Activated CD8-positive, alpha-beta memory T cell treated with anti-CD3 and anti-CD28 coated beads for 1 hour (primary cell): Measurements from ENCODE around the gene ECD.

Experiments used
- DNase-seq, 2 donors: peaks; one replicate each; pipeline ENCODE4 v3.0.0-alpha.2; 2020; ENCODE audit warnings: low read depth in 1 of 2; ENCODE audit errors: extremely low read depth in 1 of 2

Gene ECD

GRCh38 chr10:73099141-73099540 is 68.7 kb downstream of the ECD start:
- no peak for DNase-seq

- DNase-seq, result no peak
These were observed 70.5 kb downstream of the ECD start for GRCh38 chr10:73097305-73097670.

- DNase-seq, result peak; percentile 97
These were observed 71.1 kb downstream of the ECD start, which contains the start of gene P4HA1 for GRCh38 chr10:73096449-73097304. TSS of gene P4HA1 (minus strand) at chr10:73096866. CDS start at chr10:73074883, 21,983 bp downstream.

DNA sequence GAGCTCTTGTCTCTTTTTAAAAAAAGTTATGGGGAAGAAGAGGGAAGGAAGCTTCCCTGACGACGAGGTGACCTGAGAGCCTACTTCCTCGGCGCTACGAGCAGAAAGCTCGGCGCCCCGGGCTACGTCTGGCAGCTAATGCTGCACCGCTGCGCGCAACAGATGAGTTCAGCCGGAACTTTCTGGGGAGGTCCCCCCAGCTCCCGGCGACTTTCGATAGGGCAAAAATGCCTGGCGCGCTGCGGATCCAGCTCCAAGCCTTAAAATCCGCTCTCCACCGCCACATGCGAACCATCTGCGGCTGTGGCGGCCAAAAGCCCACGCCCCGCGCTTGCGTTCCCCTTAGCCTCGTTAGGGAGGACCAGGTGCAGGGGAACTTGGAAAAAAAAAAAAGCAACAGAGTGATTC is 71.8 kb downstream of the ECD start:
- peak; percentile 30 to 52 for DNase-seq

GRCh38 chr10:73095481-73096021 is 72.3 kb downstream of the ECD start:
- peak in 1 of 2 donors; percentile 10 for DNase-seq

DNA sequence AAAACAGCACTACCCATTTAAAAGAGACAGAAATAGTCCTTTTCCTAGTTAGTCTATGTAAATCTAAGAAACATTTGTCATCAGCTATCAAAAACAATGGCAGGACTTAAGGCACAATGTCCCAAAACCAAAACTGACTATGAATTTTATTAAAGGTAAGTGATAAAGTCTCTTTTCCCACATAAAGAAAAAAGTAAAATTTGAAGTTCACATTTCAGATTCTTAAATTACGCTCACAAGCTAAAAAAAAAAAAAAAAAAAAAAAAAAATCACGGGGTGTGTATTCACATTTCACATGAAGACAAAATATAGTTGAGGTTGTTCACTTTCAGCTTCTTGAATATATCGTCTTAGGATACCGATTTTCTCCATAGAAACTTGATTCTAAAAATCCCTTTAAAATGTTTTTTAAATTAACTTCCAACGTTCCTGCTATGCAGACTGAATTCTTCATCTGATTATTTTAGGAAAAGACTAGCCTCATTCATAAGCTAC is 72.8 kb downstream of the ECD start:
- no peak for DNase-seq

GRCh38 chr10:73093922-73094850 is 73.6 kb downstream of the ECD start:
- no peak for DNase-seq

DNA sequence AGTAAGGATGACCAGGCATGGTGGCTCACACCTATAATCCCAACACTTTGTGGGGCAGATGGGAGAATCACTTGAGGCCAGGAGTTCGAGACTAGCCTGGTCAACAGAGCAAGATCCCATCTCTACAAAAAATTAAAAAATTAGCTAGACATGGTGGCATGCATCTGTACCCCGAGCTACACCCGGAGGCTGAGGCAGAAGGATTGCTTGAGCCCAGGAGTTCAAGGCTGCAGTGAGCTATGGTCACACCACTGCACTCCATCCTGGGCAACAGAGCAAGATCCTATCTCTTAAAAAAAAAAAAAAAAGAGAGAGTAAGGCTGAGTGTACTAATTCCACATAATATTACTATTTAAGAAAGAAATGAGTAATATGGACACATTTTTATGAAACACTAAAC is 75.0 kb downstream of the ECD start:
- DNase-seq, result no peak

- DNase-seq, result no peak
These were observed 79.5 kb downstream of the ECD start for GRCh38 chr10:73088304-73088703.

DNA sequence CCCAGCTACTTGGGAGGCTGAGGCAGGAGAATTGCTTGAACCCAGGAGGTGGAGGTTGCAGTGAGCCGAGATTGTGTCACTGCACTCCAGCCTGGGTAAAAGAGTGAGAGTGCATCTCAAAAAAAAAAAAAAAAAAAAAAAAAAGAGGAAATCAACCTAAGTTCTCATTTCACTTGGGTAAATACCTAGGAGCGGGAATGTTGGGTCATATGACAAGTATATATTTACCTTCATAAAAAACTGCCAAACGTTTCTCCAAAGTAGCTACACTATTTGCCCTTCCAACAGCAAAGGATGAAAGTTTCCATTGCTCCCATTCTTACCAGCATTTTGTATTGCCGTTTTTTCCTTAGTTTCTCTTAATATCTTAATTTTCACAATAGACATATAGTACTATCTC is 81.0 kb downstream of the ECD start:
- DNase-seq, result no peak

DNA sequence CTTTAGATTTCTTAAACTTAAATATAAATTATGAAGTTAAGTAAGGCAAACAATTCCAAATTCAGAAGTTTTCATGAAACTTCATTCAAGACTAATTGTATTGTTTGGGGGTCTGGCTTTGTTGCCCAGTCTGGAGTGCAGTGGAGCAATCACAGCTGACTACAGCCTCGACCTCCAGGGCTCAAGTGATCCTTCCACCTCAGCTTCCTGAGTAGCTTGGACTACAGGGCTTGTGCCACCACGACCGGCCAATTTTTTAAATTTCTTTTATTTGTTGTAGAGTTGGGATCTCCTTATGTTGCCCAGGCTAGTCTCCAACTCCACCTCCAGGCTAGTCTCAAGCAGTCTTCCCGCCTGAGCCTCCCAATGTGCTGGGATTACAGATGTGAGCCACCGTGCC is 83.6 kb downstream of the ECD start:
- no peak for DNase-seq
